ENCODE results near the gene CDH4.

Gene CDH4

GRCh38 chr20:61645732-61646131 is 393.7 kb downstream of the CDH4 start:
- no peak for DNase-seq

GRCh38 chr20:61646453-61646852 is 394.4 kb downstream of the CDH4 start:
- DNase-seq: no peak

GRCh38 chr20:61646986-61647385 is 394.9 kb downstream of the CDH4 start:
- DNase-seq: no peak

GRCh38 chr20:61647702-61648101 is 395.6 kb downstream of the CDH4 start:
- no peak for DNase-seq

- no peak for DNase-seq
Measured at GRCh38 chr20:61649105-61649859, 397.2 kb downstream of the CDH4 start.

GRCh38 chr20:61649860-61650162 is 397.8 kb downstream of the CDH4 start:
- no peak for DNase-seq

GRCh38 chr20:61650912-61651733 is 399.1 kb downstream of the CDH4 start:
- no peak for DNase-seq

GRCh38 chr20:61652146-61652545 is 400.1 kb downstream of the CDH4 start:
- DNase-seq: no peak

- no peak for DNase-seq
Measured at GRCh38 chr20:61654726-61655125, 402.7 kb downstream of the CDH4 start.

- DNase-seq: no peak
Measured at GRCh38 chr20:61655591-61655990, 403.5 kb downstream of the CDH4 start.

- no peak for DNase-seq
Measured at GRCh38 chr20:61656198-61656597, 404.1 kb downstream of the CDH4 start.

GRCh38 chr20:61657721-61658377 is 405.8 kb downstream of the CDH4 start:
- no peak for DNase-seq

- DNase-seq: no peak
Measured at GRCh38 chr20:61658563-61658962, 406.5 kb downstream of the CDH4 start.

- DNase-seq: no peak
Measured at GRCh38 chr20:61659246-61659993, 407.4 kb downstream of the CDH4 start.

GRCh38 chr20:61659994-61660346 is 407.9 kb downstream of the CDH4 start:
- no peak for DNase-seq

GRCh38 chr20:61660559-61660958 is 408.5 kb downstream of the CDH4 start:
- no peak for DNase-seq

- DNase-seq: no peak
Measured at GRCh38 chr20:61661025-61661424, 409.0 kb downstream of the CDH4 start.

- no peak for DNase-seq
Measured at GRCh38 chr20:61661583-61661982, 409.5 kb downstream of the CDH4 start.

- no peak for DNase-seq
Measured at GRCh38 chr20:61662226-61662967, 410.3 kb downstream of the CDH4 start.

- no peak for DNase-seq
Measured at GRCh38 chr20:61662968-61663331, 410.9 kb downstream of the CDH4 start.

- DNase-seq: no peak
Measured at GRCh38 chr20:61663521-61664425, 411.7 kb downstream of the CDH4 start.

Measured in activated naive CD4-positive, alpha-beta T cell treated with Interleukin-2 at 50 U/mL for 16 hours (primary cell).